Thoracic aorta (tissue), 2 donors: ENCODE measurements around the gene VWDE. TPM values are rescaled to one million over a fixed set of nuclear protein-coding genes. Genes with fewer than 3 reads are reported as not detected.

Experiments
- ATAC-seq: fragments of 150-250 bp; one replicate; pipeline ENCODE4 v1.8.0; 2017; ENCODE audit warnings: low read depth; ENCODE audit not compliant: insufficient number of reproducible peaks, low FRiP score
- DNase-seq: peaks from one replicate; pipeline ENCODE4 v3.0.0-alpha.2; 2020; ENCODE audit warnings: low spot score
- H3K27ac ChIP-seq, 2 donors: fragments of 200-600 bp; sonication (generic); 1 replicate in 1 of 2; 2 replicates in 1 of 2; pipeline ENCODE4 v1.5.1; 2016; ENCODE audit warnings: mild to moderate bottlenecking in 2 of 2, moderate library complexity in 2 of 2
- H3K27me3 ChIP-seq: fragments of 200-600 bp; sonication (generic); replicated peaks from 2 replicates; pipeline ENCODE4 v1.6.0; 2016; ENCODE audit warnings: mild to moderate bottlenecking; ENCODE audit not compliant: insufficient read depth
- H3K36me3 ChIP-seq: fragments of 200-600 bp; sonication (generic); one replicate; pipeline ENCODE4 v1.5.1; 2016
- H3K4me1 ChIP-seq, 2 donors: fragments of 200-600 bp; sonication (generic); 1 replicate in 1 of 2; 2 replicates in 1 of 2; pipeline versions ENCODE4 v1.5.1 to v1.6.0; 2016; ENCODE audit warnings: low read depth in 2 of 2, mild to moderate bottlenecking in 1 of 2; ENCODE audit not compliant: control insufficient read depth in 1 of 2
- H3K4me3 ChIP-seq: fragments of 200-600 bp; sonication (generic); 2 replicates; pipeline ENCODE4 v1.5.1; 2016; ENCODE audit warnings: mild to moderate bottlenecking
- H3K9me3 ChIP-seq: fragments of 200-600 bp; sonication (generic); 2 replicates; pipeline ENCODE4 v1.5.1; 2016
- total RNA-seq, 2 donors: library from RNA; depleted of rRNA; stranded (reverse); fragments of >200 nt; gene quantifications; one replicate each; pipeline versions ENCODE4 v1.1.0 to v1.2.3, GENCODE V29; 2016
- TF ChIP-seq, protein P1 (sequence below): fragments of 200-600 bp; sonication (generic); IDR thresholded peaks from one replicate; pipeline ENCODE4 v1.5.1; 2019; ENCODE audit warnings: antibody characterized with exemption

Gene VWDE
- total RNA-seq, 2 donors from 2014 or later: 0.14 TPM; not detected in 1

DNA sequence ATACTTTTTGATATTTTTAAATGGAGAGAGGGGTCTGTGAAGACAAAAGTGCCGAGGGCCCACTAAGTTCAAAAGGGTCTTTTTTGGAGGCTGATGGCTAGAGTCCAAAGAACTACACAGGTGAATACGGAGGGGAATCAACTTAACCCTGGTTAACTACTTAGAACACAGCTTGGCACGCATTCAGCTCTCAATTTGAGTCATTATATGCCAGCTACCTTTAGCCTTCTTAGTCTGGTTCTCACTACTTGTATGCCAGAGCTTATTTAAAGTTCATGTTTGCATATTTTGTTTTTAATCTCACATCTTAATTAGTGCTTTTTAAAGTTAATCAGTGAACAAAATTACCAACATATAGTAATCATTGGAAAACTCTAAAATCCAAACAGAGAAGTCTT lies 80.8 kb downstream of the VWDE start:
- Histone ChIP-seq H3K27ac (no peak overlapping the region), H3K9me3 (no peaks in the 10 kb centered on the region), H3K4me3 (no peak overlapping the region), H3K36me3 (no peaks in the 10 kb centered on the region), H3K27me3 (no peaks in the 10 kb centered on the region), H3K4me1 (no peaks in the 10 kb centered on the region)
- ATAC-seq: no peak
- TF ChIP-seq, protein P1, sequence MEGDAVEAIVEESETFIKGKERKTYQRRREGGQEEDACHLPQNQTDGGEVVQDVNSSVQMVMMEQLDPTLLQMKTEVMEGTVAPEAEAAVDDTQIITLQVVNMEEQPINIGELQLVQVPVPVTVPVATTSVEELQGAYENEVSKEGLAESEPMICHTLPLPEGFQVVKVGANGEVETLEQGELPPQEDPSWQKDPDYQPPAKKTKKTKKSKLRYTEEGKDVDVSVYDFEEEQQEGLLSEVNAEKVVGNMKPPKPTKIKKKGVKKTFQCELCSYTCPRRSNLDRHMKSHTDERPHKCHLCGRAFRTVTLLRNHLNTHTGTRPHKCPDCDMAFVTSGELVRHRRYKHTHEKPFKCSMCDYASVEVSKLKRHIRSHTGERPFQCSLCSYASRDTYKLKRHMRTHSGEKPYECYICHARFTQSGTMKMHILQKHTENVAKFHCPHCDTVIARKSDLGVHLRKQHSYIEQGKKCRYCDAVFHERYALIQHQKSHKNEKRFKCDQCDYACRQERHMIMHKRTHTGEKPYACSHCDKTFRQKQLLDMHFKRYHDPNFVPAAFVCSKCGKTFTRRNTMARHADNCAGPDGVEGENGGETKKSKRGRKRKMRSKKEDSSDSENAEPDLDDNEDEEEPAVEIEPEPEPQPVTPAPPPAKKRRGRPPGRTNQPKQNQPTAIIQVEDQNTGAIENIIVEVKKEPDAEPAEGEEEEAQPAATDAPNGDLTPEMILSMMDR: no peak
- DNase-seq: no peak

DNA sequence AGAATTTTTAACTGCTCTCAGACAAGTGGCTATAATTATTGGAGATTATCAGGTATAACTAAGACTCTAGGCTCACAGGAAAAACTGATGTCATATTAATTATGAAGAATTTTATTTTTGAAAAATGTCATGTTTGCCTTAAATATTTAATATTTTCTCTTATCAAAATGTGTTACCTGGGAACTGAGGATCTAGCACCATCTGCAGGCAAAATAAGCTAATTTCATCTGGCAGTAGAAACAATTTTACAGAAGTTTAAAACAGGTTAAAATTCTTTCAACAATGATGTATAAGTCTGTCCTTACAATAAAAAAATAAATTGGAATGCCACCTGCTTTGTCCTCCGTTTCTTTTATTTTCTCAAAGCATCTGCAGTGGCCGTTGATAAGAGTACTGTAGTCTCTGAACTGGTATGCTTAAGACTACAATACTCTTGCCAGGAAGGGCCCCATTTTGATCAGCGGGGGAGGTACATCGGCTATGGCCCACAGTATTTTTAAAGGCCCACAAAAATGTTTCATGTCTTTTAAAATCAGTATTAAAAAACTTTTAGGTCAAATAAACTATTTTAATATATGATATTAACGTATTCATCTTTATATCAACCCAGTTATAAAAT lies 81.3 kb downstream of the VWDE start:
- H3K27ac ChIP-seq: no peak overlapping the region
- no peaks in the 10 kb centered on the region for H3K27me3 ChIP-seq
- H3K9me3 ChIP-seq: no peaks in the 10 kb centered on the region
- H3K36me3 ChIP-seq: no peaks in the 10 kb centered on the region
- no peaks in the 10 kb centered on the region for H3K4me1 ChIP-seq
- ATAC-seq (no peak), DNase-seq (no peak)
- no peak overlapping the region for H3K4me3 ChIP-seq
- TF ChIP-seq, protein P1: peak; percentile 47

DNA sequence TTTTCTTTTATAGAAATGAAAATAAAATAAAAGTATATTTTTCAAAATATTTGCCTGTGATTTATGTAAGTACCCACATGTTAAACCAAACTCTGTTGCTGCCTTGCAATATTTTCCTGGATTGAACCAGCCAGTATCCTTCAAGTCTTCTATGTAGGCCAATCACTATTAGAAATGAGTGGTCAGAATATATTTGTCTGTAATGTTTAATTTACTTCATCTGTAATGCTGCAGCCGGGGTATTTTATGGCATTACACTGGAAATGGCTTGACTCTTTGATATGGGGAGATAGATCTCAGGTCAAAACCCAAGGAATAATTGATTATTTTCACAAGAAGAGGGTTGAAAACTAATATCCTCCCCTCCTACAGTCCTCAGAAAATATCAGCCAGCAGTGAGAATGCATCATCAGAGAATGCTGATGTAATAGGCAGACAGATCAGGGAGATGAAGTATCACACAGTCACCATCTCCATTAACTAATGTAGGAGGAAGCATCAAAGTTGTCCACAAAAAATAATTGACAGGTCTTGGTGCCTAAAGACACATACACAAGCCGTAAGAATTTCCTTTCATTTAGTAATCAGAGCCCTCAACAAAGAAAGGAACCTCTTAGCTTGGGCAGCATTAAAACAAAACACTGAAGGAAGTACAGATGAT lies 82.5 kb downstream of the VWDE start:
- H3K27ac ChIP-seq: no peak overlapping the region
- no peak overlapping the region for H3K4me3 ChIP-seq
- DNase-seq: no peak
- H3K27me3 ChIP-seq: no peaks in the 10 kb centered on the region
- TF ChIP-seq, protein P1: no peak
- no peak for ATAC-seq
- no peaks in the 10 kb centered on the region for H3K4me1 ChIP-seq
- H3K9me3 ChIP-seq: no peaks in the 10 kb centered on the region
- H3K36me3 ChIP-seq: no peaks in the 10 kb centered on the region

DNA sequence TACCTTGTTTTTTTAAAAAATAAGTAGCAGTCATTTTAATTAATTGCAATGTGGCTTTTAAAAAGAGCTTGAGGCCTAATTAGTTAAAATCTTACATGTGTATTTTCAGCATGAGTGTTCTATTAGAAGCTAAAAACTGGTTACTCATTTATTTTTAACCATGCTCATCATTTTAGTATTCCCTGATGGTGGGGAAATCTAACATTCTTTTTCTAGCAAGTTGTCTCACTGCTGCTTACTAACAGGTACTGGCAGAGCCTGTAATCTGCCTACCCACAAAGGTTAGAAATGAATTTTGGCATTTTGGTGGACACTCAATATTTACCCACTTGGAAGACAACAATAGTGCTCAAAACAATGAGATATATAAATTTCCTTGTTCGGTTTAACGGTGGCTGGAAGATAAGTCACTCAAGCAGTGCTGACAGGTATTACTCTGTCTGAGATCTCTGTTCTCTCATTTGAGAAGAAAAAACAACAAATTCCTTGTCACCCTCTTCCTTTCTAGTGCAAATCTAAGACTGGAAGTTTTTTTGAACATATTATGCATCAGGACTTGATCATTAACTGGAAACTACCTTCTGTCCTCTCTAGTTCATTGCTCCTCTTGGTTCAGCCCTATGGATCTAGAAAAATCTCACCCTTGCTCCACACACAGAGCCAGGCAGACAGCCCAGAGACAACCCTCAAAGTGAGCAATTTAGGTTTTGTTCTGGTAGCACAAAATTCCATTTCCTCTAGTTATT lies 83.3 kb downstream of the VWDE start:
- Histone ChIP-seq H3K4me3 (no peak overlapping the region), H3K9me3 (no peaks in the 10 kb centered on the region), H3K27me3 (no peaks in the 10 kb centered on the region), H3K27ac (no peak overlapping the region), H3K36me3 (no peaks in the 10 kb centered on the region), H3K4me1 (no peaks in the 10 kb centered on the region)
- DNase-seq (no peak), ATAC-seq (no peak)
- TF ChIP-seq, protein P1: no peak

DNA sequence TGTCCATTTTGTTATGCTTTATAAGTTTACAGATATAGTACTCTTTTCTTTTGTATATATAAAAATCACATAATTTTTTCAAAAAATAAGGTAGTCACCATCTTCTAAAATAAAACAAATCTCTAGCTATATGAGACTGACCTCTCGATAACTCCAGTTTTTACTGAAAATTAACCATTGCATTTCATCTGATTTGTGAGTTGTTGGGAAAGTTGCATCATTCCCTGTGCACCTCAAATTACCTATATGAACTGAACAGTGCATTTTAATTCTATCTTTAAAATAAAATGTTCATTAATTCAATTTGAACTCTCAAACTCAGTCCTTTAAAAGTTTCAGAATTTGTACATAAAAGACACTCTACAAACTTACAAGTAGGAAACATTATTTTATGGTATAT lies 86.0 kb downstream of the VWDE start:
- no peak overlapping the region for H3K27ac ChIP-seq
- no peak for DNase-seq
- H3K4me1 ChIP-seq: no peaks in the 10 kb centered on the region
- no peaks in the 10 kb centered on the region for H3K36me3 ChIP-seq
- no peak for ATAC-seq
- TF ChIP-seq, protein P1: no peak
- H3K9me3 ChIP-seq: no peaks in the 10 kb centered on the region
- H3K27me3 ChIP-seq: no peaks in the 10 kb centered on the region
- H3K4me3 ChIP-seq: no peak overlapping the region
